GM19324 (cell line): ENCODE data around the gene TEDC1.

ENCODE experiments used
- ATAC-seq: cut with Tn5 transposase; IDR thresholded peaks from one replicate; pipeline ENCODE4 v1.9.1; 2021; ENCODE audit warnings: mild to moderate bottlenecking, moderate library complexity; ENCODE audit not compliant: unreplicated experiment, low FRiP score

The TEDC1 gene

GRCh38 chr14:105483300-105484068 lies 7.6 kb upstream of the TEDC1 start:
- no peak for ATAC-seq

GRCh38 chr14:105484069-105484996 lies 6.7 kb upstream of the TEDC1 start:
- ATAC-seq: no peak

GRCh38 chr14:105484997-105485393 lies 6.1 kb upstream of the TEDC1 start:
- ATAC-seq: no peak

- no peak for ATAC-seq
Observed at GRCh38 chr14:105485739-105486162, 5.3 kb upstream of the TEDC1 start.

- ATAC-seq: no peak
Observed at GRCh38 chr14:105486163-105486973, 4.7 kb upstream of the TEDC1 start, which contains the start of gene CRIP1. Gene CRIP1 (plus strand): TSS chr14:105486886. CDS start chr14:105487260, 374 bp downstream.

GRCh38 chr14:105486974-105487448 lies 4.0 kb upstream of the TEDC1 start:
- no peak for ATAC-seq

GRCh38 chr14:105487449-105487985 lies 3.5 kb upstream of the TEDC1 start:
- no peak for ATAC-seq

- no peak for ATAC-seq
Observed at GRCh38 chr14:105487986-105488777, 2.9 kb upstream of the TEDC1 start.

GRCh38 chr14:105488781-105489541 lies 2.1 kb upstream of the TEDC1 start:
- no peak for ATAC-seq

GRCh38 chr14:105489542-105490266 lies 1.3 kb upstream of the TEDC1 start:
- ATAC-seq: peak; percentile 2

GRCh38 chr14:105490267-105490571 lies 827 bp upstream of the TEDC1 start:
- ATAC-seq: peak; percentile 14

- peak; percentile 0 for ATAC-seq
Observed at GRCh38 chr14:105491366-105491973, 424 bp downstream of the TEDC1 start.

GRCh38 chr14:105492031-105492970 lies 1.3 kb downstream of the TEDC1 start:
- ATAC-seq: no peak

GRCh38 chr14:105492971-105493871 lies 2.2 kb downstream of the TEDC1 start:
- ATAC-seq: no peak

GRCh38 chr14:105493921-105494605 lies 3.0 kb downstream of the TEDC1 start:
- no peak for ATAC-seq
